Pancreas (tissue), 10 donors: Measurements from ENCODE around the gene KSR2. TPM values are rescaled to one million over a fixed set of nuclear protein-coding genes. Genes with fewer than 3 reads are reported as not detected.
"Not testable (repeated sequence)": the region's sequence is repeated elsewhere in the genome, so short reads cannot be mapped to it uniquely, and the experiment has no call there.

Experiments
- ATAC-seq, 4 donors: fragments of 200-7000 bp; cut with Tn5 transposase; one replicate each; pipeline versions ENCODE4 v1.8.0 to v1.9.1; 2020; ENCODE audit warnings: mild to moderate bottlenecking in 4 of 4, moderate library complexity in 4 of 4
- DNase-seq, 6 donors: peaks; one replicate each; pipeline ENCODE4 v3.0.0-alpha.2; 2020
- FAIRE-seq: peaks from 2 replicates; lab custom pipeline; 2012; peaks lifted over from hg19 to GRCh38; lab: Jason Lieb, UNC
- H3K27ac ChIP-seq, 4 donors: fragments of 200-600 bp; sonication (generic); 1 replicate in 3 of 4; 2 replicates in 1 of 4; pipeline versions ENCODE4 v1.5.0 to v1.8.0; 2020
- H3K27me3 ChIP-seq, 4 donors: fragments of 200-600 bp; one replicate each; pipeline ENCODE4 v1.8.0; 2021
- H3K36me3 ChIP-seq, 3 donors: fragments of 200-600 bp; sonication (generic) in 1 of 3; one replicate each; pipeline versions ENCODE4 v1.5.0 to v1.8.0; 2020 to 2021
- H3K4me1 ChIP-seq, 3 donors: fragments of 200-600 bp; one replicate each; pipeline ENCODE4 v1.8.0; 2021
- H3K4me3 ChIP-seq, 4 donors: fragments of 200-600 bp; sonication (generic) in 2 of 4; one replicate each; pipeline versions ENCODE4 v1.5.0 to v1.8.0; 2020 to 2021
- H3K9me3 ChIP-seq, 4 donors: fragments of 200-600 bp; one replicate each; pipeline ENCODE4 v1.8.0; 2021
- WGBS, 2 donors: extraction: QIAGEN DNeasy Blood & Tissue Kit; methylation state at CpG; one replicate each; pipeline ENCODE4 v1.1.7; 2013; 5-methylcytosine and 5-hydroxymethylcytosine counted together
- intact Hi-C, 3 donors: fragments of 100-400 bp; cut with DNase I; formaldehyde crosslinking; loops; one replicate each; pipeline versions ENCODE4 v1.11.1 to v1.14.2; 2022
- polyA plus RNA-seq, 2 donors: library from polyadenylated mRNA; stranded (reverse); fragments of 200-250 nt; gene quantifications; one replicate each; pipeline ENCODE4 v1.2.3, GENCODE V29; 2013
- total RNA-seq, 6 donors: library from RNA; stranded (reverse); fragmentation: NEBNext Ultra II Directional in 4 of 6; extraction: Animal tissue kit (Norgen Biotek cat#: 25700) in 4 of 6; gene quantifications; one replicate each; pipeline versions ENCODE4 v1.2.1 to v1.2.4, GENCODE V29; 2021 to 2023
- TF ChIP-seq, protein P1 (sequence below), 4 donors: fragments of 200-600 bp; sonication (generic) in 3 of 4; IDR thresholded peaks; one replicate each; pipeline versions ENCODE4 v1.5.0 to v1.8.0; 2021; ENCODE audit warnings: antibody characterized with exemption in 4 of 4
- donor health status: healthy with polysubstance abuse.
- donor health status: DM: no; HTN: no; CAD: no; lungs with moderate emphysema.
- donor health status: DM: no; HTN: no; CAD: no.
- donor health status: control.
- donor health status: control.
- donor health status: Bipolar disorder and iron deficiency.
- donor health status: DM: yes; HTN: yes; CAD: no.
- donor health status: DM: no; HTN: no; CAD: no.
- donor health status: DM: no; HTN: no; CAD: no.
- donor health status: DM: yes; HTN: yes; CAD: no.

KSR2 gene
- total and polyA plus RNA-seq, 8 donors, result 0.68 to 1.8 (median 1.3) TPM

DNA sequence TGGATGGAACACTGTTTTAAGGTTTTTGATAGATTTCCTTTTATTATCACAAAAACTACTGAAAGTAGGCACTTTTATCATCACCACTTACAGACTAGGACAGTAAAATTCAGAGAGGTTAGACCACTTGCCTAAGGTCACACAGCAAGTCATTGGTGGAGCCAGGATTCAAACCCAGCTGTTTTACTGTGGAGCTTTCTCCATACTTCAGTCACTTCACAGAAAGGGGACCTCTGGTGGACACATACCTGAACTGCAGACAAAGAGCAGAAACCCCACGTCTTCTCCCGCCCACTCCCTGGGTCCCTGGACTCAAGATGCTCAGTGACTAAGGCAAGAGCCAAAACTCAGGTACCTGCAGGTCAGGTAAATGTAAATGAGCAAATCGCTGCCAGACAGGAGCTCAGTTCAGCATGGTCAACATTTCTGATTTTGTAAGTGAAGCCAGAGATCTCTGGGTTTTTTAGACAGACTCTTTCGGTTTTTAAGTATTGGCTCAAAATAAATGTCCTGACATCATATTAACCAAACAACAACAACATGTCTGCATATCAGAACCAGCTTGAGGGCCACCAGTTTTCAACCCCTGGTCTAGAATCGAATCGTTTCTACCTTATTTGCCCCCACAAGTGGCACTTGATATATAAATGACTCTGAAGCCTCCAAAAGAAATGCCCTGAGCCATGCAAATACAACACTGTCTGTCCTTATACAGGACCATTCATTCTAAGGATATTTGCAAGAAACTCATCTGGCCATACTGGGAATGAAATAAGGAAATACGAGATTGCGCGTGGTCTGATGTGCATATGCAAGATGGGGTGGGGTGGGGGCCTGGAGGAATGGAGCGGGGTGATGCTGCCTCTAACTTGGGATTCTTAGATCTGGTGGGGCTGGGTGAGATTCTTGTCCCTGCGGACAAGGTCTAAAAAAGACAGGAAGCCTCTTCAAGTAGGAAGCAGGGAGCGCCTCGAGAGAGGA is 110.9 kb downstream of the KSR2 start:
- TF ChIP-seq, protein P1, sequence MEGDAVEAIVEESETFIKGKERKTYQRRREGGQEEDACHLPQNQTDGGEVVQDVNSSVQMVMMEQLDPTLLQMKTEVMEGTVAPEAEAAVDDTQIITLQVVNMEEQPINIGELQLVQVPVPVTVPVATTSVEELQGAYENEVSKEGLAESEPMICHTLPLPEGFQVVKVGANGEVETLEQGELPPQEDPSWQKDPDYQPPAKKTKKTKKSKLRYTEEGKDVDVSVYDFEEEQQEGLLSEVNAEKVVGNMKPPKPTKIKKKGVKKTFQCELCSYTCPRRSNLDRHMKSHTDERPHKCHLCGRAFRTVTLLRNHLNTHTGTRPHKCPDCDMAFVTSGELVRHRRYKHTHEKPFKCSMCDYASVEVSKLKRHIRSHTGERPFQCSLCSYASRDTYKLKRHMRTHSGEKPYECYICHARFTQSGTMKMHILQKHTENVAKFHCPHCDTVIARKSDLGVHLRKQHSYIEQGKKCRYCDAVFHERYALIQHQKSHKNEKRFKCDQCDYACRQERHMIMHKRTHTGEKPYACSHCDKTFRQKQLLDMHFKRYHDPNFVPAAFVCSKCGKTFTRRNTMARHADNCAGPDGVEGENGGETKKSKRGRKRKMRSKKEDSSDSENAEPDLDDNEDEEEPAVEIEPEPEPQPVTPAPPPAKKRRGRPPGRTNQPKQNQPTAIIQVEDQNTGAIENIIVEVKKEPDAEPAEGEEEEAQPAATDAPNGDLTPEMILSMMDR (IDR thresholded peaks at IDR 0.05), result peak; percentile 43 to 53 (median 46)
- Histone ChIP-seq H3K27me3 (no peaks in the 10 kb centered on the region), H3K4me3 (no peak overlapping the region), H3K36me3 (no peaks in the 10 kb centered on the region), H3K27ac (no peak overlapping the region), H3K9me3 (no peaks in the 10 kb centered on the region), H3K4me1 (no peaks in the 10 kb centered on the region)
- FAIRE-seq, result no peak
- intact Hi-C loops, result no loop called here
- ATAC-seq, result peak; percentile 60 to 86 (median 76)
- 74 to 78% methylated on average over 13 of the region's 13 CpGs for WGBS, 2 donors
- peak in 3 of 6 donors; percentile 19 to 53 (median 28) for DNase-seq

DNA sequence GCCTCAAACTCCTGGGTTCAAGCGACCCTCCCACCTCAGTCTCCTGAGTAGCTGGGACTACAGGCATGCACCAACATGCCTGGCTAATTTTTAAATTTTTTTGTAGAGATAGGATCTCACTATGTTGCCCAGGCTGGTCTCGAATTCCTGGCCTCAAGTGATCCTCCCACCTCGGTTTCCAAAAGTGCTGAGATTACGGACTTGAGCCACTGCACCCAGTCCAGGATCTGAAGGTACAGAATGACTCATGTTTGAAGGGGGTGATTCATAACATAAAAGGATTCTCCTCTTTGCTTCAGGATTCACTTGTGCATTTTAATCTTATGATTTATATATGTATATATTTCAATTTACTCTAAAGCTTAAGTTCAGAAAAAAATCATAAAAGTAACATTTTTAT is 111.7 kb downstream of the KSR2 start:
- WGBS, 2 donors, result 53 to 61% methylated on average over 4 of the region's 4 CpGs
- ATAC-seq, H3K36me3 ChIP-seq, DNase-seq, intact Hi-C loops, H3K4me3 ChIP-seq, H3K4me1 ChIP-seq, H3K27me3 ChIP-seq, H3K27ac ChIP-seq, H3K9me3 ChIP-seq, FAIRE-seq: not testable (repeated sequence)

DNA sequence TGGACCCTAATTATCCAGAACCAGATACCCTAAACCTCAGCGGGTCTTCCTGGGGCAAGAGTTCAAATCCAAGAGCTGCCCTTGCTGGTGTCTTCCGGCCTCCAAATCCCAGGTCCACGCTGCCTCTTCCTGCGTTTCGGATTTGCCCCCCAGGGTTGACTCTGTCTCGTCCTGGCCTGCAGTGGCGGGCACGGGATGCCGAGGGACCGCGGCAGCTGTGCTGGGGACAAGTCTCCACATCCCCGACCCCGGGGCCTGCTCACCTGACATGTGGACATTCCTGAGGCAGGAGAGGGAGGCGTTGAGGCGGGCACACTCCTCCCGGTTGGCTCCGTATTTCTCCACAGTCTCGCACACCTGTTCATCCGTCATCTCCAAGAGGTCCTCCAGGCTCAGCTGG is 113.6 kb downstream of the KSR2 start:
- FAIRE-seq (no peak), ATAC-seq (no peak), DNase-seq (no peak)
- TF ChIP-seq, protein P1 (IDR thresholded peaks at IDR 0.05), result no peak
- H3K27me3 ChIP-seq, result no peaks in the 10 kb centered on the region
- no peak overlapping the region for H3K27ac ChIP-seq
- H3K4me3 ChIP-seq, result no peak overlapping the region
- 92 to 94% methylated on average over 19 of the region's 19 CpGs for WGBS, 2 donors
- H3K36me3 ChIP-seq, result no peaks in the 10 kb centered on the region
- H3K4me1 ChIP-seq, result no peaks in the 10 kb centered on the region
- no peaks in the 10 kb centered on the region for H3K9me3 ChIP-seq
- intact Hi-C loops, result no loop called here

DNA sequence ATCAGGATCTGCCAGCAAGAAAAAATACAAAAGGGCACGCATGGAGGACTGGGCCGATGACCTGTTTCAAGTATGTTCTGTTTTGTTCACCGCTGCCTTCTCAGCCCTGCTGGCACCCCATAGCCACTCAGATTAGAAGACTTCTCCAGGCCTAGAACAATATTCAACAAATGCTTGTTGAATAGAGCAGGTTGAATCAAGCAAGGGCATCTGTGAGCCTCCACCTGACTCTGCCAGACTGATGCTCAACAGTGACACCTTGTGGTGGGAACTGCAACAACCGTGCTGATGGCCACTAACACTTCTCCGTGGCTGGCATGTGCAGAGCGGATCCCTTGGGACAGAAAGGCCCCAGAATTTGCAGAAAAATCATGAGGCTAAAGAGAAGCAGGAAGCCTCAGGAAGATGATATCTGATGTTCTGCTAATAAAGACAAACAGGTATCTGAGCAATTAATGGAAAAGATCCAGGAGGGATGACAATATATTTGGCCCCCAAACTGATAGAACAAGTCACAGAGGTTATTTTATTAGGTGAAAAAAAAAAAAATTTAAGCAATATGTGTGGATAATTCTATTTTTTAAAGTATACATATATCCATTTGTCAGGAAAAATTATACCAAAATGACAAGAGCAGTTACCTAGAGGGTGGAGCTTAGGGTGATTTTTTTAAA is 114.3 kb downstream of the KSR2 start:
- H3K4me1 ChIP-seq, result no peaks in the 10 kb centered on the region
- ATAC-seq (peak in 3 of 4 donors; percentile 48 to 66 (median 62)), DNase-seq (peak in 2 of 6 donors; percentile 26 to 37), FAIRE-seq (no peak)
- no peak overlapping the region for H3K27ac ChIP-seq
- TF ChIP-seq, protein P1 (IDR thresholded peaks at IDR 0.05), result peak; percentile 26 to 47 (median 32)
- intact Hi-C loops, result no loop called here
- 62 to 82% methylated on average over 6 of the region's 6 CpGs for WGBS, 2 donors
- no peaks in the 10 kb centered on the region for H3K36me3 ChIP-seq
- H3K9me3 ChIP-seq, result no peaks in the 10 kb centered on the region
- no peak overlapping the region for H3K4me3 ChIP-seq
- no peaks in the 10 kb centered on the region for H3K27me3 ChIP-seq

DNA sequence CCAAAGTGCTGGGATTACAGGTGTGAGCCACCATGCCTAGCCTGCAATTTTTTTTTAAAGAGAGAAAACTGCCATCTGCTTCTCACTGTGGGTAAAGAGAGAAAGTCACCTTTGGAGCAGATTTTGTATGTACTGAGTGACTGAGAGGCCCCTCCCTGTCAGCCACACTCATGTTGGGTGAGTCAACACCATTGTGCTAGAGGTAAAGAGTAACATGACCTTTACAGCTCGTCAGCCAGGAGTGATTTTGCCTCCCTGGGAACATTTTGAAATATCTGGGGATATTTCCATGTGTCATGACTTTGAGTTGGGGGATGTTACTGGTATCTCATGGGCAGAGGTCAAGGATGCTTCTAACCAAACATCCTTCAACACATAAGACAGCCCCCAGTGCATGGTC is 115.2 kb downstream of the KSR2 start:
- Histone ChIP-seq H3K4me3 (no peak overlapping the region), H3K27ac (no peak overlapping the region), H3K36me3 (no peaks in the 10 kb centered on the region), H3K27me3 (no peaks in the 10 kb centered on the region), H3K4me1 (no peaks in the 10 kb centered on the region), H3K9me3 (no peaks in the 10 kb centered on the region)
- no peak for DNase-seq
- 31 to 39% methylated on average over 1 of the region's 1 CpG for WGBS, 2 donors
- TF ChIP-seq, protein P1 (IDR thresholded peaks at IDR 0.05), result no peak
- intact Hi-C loops, result no loop called here
- peak in 2 of 4 donors; percentile 57 to 61 for ATAC-seq
- no peak for FAIRE-seq
